GM12801 (cell line): ENCODE data around the gene KLHL30.

ENCODE experiments used
- TF ChIP-seq, protein P1 (sequence below): IDR thresholded peaks from one replicate; pipeline ENCODE4 v1.5.1; 2011; ENCODE audit warnings: control low read depth; ENCODE audit not compliant: insufficient read length; ENCODE audit errors: extremely low read depth

KLHL30 gene

DNA sequence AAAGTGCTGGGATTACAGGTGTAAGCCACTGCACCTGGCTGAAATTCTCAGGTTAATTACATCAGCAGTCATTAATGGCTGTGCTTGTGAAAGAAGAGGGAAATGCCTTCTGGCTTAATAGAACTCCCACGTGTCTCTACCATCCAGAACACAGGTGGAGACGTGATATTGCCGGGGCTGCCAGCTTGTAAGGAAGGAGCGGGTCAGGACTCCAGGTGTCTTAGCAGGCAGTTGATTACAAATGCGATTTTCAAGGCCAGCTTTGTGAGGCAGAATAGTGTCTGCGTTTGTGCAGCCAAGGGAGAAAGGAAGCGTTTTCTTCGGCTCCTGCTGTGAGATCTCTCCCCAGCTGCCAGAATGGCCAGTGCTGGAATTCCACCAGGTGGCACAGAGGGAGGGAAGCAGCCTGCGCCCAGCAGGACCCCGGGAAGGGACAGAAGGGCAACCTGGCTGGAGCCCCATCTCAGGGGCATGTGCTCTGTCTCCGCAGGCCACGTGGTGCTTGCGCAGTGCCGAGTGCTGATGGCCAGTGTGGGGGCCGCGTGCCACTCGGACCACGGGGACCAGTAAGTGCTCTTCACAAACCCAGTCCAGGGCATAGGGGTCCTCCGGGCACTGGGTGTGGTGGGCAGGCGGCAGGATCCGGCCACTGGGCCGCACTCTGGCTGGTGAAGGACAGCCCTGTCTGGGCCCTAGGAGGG lies 42.0 kb upstream of the KLHL30 start:
- TF ChIP-seq, protein P1, sequence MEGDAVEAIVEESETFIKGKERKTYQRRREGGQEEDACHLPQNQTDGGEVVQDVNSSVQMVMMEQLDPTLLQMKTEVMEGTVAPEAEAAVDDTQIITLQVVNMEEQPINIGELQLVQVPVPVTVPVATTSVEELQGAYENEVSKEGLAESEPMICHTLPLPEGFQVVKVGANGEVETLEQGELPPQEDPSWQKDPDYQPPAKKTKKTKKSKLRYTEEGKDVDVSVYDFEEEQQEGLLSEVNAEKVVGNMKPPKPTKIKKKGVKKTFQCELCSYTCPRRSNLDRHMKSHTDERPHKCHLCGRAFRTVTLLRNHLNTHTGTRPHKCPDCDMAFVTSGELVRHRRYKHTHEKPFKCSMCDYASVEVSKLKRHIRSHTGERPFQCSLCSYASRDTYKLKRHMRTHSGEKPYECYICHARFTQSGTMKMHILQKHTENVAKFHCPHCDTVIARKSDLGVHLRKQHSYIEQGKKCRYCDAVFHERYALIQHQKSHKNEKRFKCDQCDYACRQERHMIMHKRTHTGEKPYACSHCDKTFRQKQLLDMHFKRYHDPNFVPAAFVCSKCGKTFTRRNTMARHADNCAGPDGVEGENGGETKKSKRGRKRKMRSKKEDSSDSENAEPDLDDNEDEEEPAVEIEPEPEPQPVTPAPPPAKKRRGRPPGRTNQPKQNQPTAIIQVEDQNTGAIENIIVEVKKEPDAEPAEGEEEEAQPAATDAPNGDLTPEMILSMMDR, result no peak

DNA sequence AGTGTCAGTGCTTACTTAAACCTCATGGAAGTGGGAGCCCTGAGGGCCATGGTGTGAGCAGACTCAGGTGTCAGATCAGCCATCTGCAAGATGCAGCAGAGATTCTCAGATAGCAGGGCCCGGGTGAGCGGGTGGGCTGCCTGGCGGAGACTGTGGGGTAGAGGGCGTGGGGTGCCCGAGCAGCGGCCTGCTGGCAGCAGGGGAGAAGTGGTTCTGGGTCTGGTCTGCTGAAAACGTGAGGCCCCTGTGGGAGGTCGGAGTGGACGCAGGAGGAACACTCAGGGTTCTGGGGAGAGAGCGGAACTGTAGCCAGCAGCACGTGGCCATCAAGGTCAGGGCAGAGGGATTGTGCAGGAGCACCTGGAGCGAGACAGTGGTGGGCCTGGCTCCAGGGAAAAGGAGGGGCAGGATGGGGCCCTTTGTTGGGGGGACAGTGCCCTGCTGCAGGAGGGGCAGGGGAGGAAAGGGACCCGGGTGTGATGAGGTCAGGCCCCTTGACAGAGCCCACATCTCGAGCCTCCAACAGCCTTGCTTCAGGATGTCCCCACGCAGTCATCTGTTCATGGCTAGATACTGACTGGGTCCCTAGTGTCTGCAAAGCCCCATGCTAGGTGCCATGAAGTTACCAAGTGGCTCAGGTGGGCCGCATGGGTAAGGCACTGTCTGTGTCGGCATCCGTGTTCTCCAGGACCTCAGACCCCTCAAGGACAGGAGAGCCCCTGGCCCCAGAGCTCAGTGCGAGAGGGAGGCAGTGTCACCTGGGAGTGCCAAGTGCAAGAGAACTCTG lies 41.1 kb upstream of the KLHL30 start:
- TF ChIP-seq, protein P1, result no peak

DNA sequence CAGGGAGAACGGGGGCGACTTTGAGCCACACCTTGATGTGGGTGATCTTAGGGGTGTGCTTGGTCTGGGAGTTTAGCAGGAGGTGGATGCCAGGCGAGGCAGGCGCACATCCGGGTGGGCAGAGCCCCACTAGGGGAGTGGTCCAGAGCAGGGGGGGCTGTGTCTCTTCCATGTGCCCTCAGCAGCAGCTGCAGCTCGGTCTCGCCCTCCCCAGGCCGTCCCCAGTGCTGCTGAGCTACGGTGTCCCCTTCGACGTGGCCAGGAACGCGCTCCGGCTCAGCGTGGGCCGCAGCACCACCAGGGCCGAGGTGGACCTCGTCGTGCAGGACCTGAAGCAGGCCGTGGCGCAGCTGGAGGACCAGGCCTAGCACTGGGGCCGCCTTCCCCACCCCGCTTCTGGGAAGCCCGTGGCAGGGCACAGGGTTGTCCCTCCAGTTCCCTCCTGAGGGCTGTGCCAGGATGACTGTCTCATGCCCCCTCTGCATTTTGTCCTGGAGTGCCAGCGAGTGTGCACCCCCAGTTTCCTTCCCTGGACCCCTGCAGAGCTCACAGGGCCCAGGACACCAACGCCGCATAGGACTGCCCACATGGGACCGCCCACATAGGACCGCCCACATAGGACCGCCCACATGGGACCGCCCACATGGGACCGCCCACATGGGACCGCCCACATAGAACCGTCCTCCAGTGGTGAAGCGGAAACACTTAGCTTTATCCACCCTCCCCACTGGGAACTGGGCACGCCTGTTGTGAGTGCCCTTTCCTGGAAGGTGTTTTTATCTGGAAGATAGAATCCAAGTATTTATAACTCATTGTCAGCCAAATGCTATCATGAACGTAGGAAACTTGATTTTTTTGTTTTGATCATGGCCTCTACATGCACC lies 40.2 kb upstream of the KLHL30 start:
- TF ChIP-seq, protein P1, result no peak

DNA sequence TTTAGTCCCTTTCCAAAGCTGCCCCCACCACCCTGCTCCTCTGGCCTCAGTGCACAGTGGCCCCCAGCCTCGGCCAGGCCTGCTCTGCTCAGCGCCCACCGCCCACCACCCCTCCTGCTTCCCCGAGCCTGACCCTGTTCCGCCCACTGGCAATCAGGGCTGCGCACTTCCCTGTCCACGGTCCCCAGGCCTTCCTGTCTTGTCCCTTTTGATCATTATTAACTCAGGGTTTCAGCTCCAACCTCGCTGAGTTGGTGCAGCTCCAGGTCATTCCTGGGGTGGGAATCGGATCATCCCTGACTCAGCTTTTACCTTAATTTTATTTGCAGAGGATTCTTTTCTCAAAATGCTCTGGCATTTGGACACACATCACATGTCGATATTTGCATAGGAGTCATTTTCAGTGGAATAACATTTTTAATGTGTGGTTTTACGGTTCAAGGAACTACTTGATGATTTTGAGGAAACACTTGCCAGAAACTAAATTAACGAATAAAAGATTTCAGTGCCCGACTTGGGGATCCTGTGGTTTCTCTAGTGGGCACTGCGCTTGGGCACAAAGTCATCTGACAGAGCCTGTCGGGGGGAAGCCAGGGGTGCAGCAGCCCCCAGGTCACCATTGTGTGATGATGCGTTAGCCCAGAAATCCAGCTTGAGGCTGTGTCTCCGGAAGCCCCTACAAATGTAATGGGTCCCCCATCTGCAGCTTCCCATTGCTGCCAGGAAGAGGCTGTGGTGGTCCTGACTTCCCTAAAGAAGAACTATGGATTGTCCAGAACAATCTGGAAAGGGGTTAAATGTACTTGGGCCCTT lies 39.4 kb upstream of the KLHL30 start:
- TF ChIP-seq, protein P1, result no peak

DNA sequence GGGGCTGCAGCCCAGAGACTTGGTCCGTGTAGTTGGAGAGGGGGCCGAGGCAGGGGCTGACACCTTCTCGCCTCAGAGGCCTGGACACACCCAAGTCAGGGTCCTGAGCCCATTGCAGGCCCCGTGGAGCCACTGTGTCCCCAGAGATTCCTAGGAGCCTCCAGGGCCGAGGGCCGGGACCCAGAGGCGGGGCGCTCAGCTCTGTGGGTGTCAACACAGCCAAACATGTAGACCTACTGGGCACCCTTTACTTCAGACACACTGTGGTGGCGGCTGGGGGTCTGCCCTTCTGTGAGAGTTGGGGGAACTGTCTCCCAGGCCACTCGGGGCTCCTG lies 38.8 kb upstream of the KLHL30 start:
- TF ChIP-seq, protein P1, result no peak

DNA sequence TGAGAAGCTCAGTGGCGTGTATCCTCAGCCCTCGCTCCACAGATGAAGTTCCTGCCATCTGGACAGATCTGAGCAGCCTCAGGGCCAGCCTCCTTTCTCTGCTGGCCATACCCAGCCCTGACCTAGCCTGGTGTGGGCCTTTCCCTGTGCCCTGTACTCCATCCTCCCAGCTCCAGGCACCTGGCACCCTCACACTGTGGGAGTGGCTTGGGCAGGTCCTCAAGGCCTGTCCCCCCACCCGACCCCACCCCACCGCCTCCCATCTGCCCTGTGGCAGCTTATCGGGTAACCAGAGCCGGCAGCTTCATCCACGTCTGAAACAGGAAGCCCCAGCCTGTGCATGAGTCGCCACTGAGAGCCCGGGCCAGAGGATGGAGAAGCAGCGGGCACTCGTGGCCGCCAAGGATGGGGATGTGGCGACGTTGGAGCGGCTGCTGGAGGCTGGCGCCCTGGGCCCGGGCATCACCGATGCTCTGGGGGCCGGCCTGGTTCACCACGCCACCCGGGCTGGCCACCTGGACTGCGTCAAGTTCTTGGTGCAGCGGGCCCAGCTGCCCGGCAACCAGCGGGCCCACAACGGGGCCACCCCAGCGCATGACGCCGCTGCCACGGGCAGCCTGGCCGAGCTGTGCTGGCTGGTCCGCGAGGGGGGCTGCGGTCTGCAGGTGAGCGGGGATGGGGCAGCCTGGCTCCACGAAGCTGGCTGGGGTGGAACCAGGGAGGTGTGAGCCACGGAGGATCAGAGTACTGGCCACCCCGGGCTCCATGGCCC lies 38.2 kb upstream of the KLHL30 start, which contains the start of gene ESPNL:
Gene ESPNL, plus strand, starts transcription at position 292 of the 772 bp plus-strand sequence. Its CDS starts 80 bp downstream, at position 372.
- TF ChIP-seq, protein P1, result no peak
